Measurements from ENCODE around the gene TRMT11. TPM values are rescaled to one million over a fixed set of nuclear protein-coding genes. Genes with fewer than 3 reads are reported as not detected.

Gene TRMT11
- total and polyA plus RNA-seq, 2 of the 8 experiments (the other 6 are each of a cell fraction or from before 2014, with no cell fraction given) = 19.7 to 32.4 TPM

- TF ChIP-seq BCL11A (IDR thresholded peaks at IDR 0.05; ENCODE audit: low read depth in 2 of 2, low read length in 2 of 2) (no peak), EP300 (IDR thresholded peaks at IDR 0.05; ENCODE audit: borderline replicate concordance in 1 of 2, low read depth in 2 of 2, low read length in 2 of 2) (no peak), TAF1 (IDR thresholded peaks at IDR 0.05; ENCODE audit: low read depth, low read length) (no peak), POLR2AphosphoS5 (IDR thresholded peaks at IDR 0.05; ENCODE audit: low read depth, low read length) (no peak), CHD7 (IDR thresholded peaks at IDR 0.05; ENCODE audit: insufficient replicate concordance, low read length) (no peak), SUZ12 (IDR thresholded peaks at IDR 0.05; ENCODE audit: low read length) (no peak), RBBP5 (IDR thresholded peaks at IDR 0.05; ENCODE audit: borderline replicate concordance, low read depth, low read length) (no peak), KDM5A (IDR thresholded peaks at IDR 0.05; ENCODE audit: low read length) (no peak), TCF12 (IDR thresholded peaks at IDR 0.05; ENCODE audit: low read depth, low read length) (no peak)
Measured at GRCh38 chr6:126076992-126077664, 90.8 kb downstream of the TRMT11 start (continued).
